CD4-positive, CD25-positive, alpha-beta regulatory T cell (primary cell): ENCODE results near the gene LRTM2. TPM values are rescaled to one million over a fixed set of nuclear protein-coding genes. Genes with fewer than 3 reads are reported as not detected.

Experiments used
- ATAC-seq, 2 donors: fragments of 150-1000 bp; cut with Tn5 transposase; one replicate each; pipeline ENCODE4 v1.10.0; 2021; ENCODE audit warnings: low read depth in 2 of 2, moderate number of reproducible peaks in 2 of 2, moderate library complexity in 1 of 2
- DNase-seq, 3 donors: peaks; one replicate each; pipeline versions ENCODE4 v3.0.0 to v3.0.0-alpha.2; 2012 to 2022; ENCODE audit warnings: mixed read lengths in 1 of 3
- H3K27ac ChIP-seq: one replicate; pipeline ENCODE4 v1.7.0; 2013; ENCODE audit warnings: mild to moderate bottlenecking, low read length; ENCODE audit not compliant: insufficient read depth, poor library complexity, severe bottlenecking
- H3K27me3 ChIP-seq: one replicate; pipeline ENCODE4 v1.7.0; 2013; ENCODE audit warnings: low read length; ENCODE audit not compliant: control insufficient read depth, insufficient read depth
- H3K36me3 ChIP-seq: one replicate; pipeline ENCODE4 v1.7.0; 2013; ENCODE audit warnings: mild to moderate bottlenecking, low read length, moderate library complexity; ENCODE audit not compliant: control insufficient read depth, insufficient read depth
- H3K4me1 ChIP-seq: 2 replicates; pipeline ENCODE4 v1.7.0; 2013; ENCODE audit warnings: mild to moderate bottlenecking, low read length; ENCODE audit not compliant: insufficient read depth, control insufficient read depth, poor library complexity, severe bottlenecking
- H3K4me3 ChIP-seq: one replicate; pipeline ENCODE4 v1.7.0; 2013; ENCODE audit warnings: low read depth, mild to moderate bottlenecking, low read length, moderate library complexity
- H3K9me3 ChIP-seq, 2 experiments: 1 replicate in 1 of 2; 2 replicates in 1 of 2; pipeline ENCODE4 v1.7.0; 2013; ENCODE audit warnings: low read length in 2 of 2, mild to moderate bottlenecking in 1 of 2, moderate library complexity in 1 of 2; ENCODE audit not compliant: control insufficient read depth in 2 of 2
- H3K27ac Mint-ChIP-seq, 3 donors: one replicate each; pipeline ENCODE4 v1.8.0; 2020 to 2022; ENCODE audit warnings: mild to moderate bottlenecking in 3 of 3, mixed read lengths in 3 of 3, moderate library complexity in 2 of 3
- H3K27me3 Mint-ChIP-seq: one replicate; pipeline ENCODE4 v1.8.0; 2022; ENCODE audit warnings: mild to moderate bottlenecking, mixed read lengths
- H3K36me3 Mint-ChIP-seq: one replicate; pipeline ENCODE4 v1.8.0; 2020; ENCODE audit warnings: mixed read lengths
- H3K4me1 Mint-ChIP-seq, 4 donors: one replicate each; pipeline ENCODE4 v1.8.0; 2020 to 2022; ENCODE audit warnings: mixed read lengths in 4 of 4, mild to moderate bottlenecking in 1 of 4
- H3K4me3 Mint-ChIP-seq, 4 donors: one replicate each; pipeline ENCODE4 v1.8.0; 2020 to 2022; ENCODE audit warnings: mild to moderate bottlenecking in 4 of 4, mixed read lengths in 4 of 4, moderate library complexity in 3 of 4
- H3K9me3 Mint-ChIP-seq, 7 donors: one replicate each; pipeline ENCODE4 v1.8.0; 2020 to 2022; ENCODE audit warnings: mixed read lengths in 7 of 7, mild to moderate bottlenecking in 3 of 7, moderate library complexity in 2 of 7
- polyA plus RNA-seq, 4 donors: library from polyadenylated mRNA; unstranded; fragments of 300-500 nt; fragmentation: Illumina TruSeq; gene quantifications; one replicate each; pipeline ENCODE4 v1.2.3, GENCODE V29; 2021
- total RNA-seq: library from RNA; stranded (reverse); gene quantifications from one replicate; pipeline ENCODE4 v1.2.3, GENCODE V29; 2022

The LRTM2 gene
- total and polyA plus RNA-seq, 5 donors from 2014 or later, result not detected

DNA sequence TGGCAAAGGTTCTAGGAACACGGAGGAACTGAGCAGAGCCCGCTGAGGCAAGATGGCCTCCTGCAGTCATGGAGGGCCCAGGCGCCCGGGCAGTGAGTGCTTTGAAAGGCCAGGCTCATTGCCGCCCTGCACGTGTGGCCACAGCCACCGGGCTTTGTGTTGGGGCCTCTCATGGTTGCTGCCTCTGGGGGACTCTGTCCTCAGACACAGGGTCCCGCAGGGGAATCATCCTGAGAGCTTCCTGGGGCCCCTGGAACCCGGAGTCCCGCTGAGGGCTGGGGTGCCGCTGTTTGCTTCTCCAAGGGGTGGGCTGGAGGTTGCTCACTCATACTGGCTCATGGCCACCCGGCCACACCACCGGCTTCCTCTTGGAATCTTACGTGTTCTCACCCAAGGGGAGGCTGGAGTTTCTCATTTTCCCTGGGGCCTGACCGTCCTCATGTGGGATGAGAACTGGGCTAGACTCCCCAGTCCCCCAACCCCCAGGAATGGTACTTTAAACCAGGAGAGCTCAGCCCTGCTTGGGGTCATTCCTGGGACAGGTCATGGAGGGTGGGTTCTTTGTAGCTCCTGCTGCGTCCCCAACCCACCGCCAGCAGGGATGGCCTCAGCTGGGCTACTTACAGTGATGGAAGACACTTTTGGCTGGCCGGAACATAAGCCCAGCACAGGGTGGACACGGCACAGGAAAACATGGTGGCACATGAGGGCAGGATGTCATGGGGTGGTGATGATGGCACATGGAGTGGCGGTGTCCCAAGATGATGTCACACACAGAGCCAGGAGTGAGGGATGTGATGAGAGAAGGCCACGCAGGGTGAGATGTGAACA is 21.1 kb upstream of the LRTM2 start:
- H3K4me3 ChIP-seq, result no peak overlapping the region
- H3K36me3 ChIP-seq, result no peaks in the 10 kb centered on the region
- H3K4me1 ChIP-seq, result peaks cover 14% of the 10 kb centered on the region
- DNase-seq, result no peak
- H3K4me1 Mint-ChIP-seq, result peaks cover 0 to 18% (median 4%) of the 10 kb centered on the region in 4 donors
- no peaks in the 10 kb centered on the region for H3K27me3 Mint-ChIP-seq
- peak overlapping the region; percentile 24 to 61 (median 32) for H3K4me3 Mint-ChIP-seq
- no peaks in the 10 kb centered on the region for H3K27me3 ChIP-seq
- H3K9me3 ChIP-seq, result no peaks in the 10 kb centered on the region
- no peaks in the 10 kb centered on the region for H3K9me3 Mint-ChIP-seq
- H3K27ac Mint-ChIP-seq, result peak overlapping the region in 1 of 3 donors; percentile 64
- H3K36me3 Mint-ChIP-seq, result no peaks in the 10 kb centered on the region
- H3K27ac ChIP-seq, result no peak overlapping the region
- ATAC-seq, result no peak

DNA sequence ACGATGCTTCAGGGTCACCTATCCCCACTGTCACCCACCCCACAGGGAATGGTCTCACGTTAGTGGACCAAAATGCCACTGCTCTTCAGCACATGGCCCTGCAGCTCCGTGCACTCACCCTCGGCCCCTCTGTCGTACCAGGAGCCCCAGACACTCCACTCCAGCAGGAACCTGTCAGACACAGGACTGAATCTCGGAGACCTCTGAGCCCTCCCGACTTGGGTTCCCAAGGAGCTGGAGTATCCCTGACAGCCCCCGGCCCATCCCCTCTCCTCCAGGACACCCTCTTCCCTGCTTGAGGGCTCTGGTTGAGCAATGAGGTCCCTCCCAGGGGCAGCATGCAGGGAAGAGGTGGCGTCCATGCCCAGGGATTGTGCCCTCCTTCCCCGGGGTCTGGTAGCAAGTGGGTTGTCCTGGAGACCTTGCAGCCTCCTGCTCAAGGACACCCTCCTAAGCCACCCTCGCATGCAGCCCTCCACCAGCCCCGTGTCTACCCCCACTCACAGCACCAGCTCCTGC is 20.4 kb upstream of the LRTM2 start:
- Mint-ChIP-seq H3K9me3 (peaks cover 0 to 1% (median 0%) of the 10 kb centered on the region in 7 donors), H3K36me3 (no peaks in the 10 kb centered on the region), H3K4me3 (peak overlapping the region in 3 of 4 donors; percentile 24 to 61 (median 26)), H3K4me1 (peaks cover 3 to 24% (median 7%) of the 10 kb centered on the region in 4 donors), H3K27ac (peak overlapping the region in 1 of 3 donors; percentile 64), H3K27me3 (no peaks in the 10 kb centered on the region)
- Histone ChIP-seq H3K4me1 (peaks cover 19% of the 10 kb centered on the region), H3K36me3 (no peaks in the 10 kb centered on the region), H3K27me3 (no peaks in the 10 kb centered on the region), H3K9me3 (no peaks in the 10 kb centered on the region), H3K4me3 (no peak overlapping the region), H3K27ac (no peak overlapping the region)
- ATAC-seq, result no peak
- DNase-seq, result no peak

DNA sequence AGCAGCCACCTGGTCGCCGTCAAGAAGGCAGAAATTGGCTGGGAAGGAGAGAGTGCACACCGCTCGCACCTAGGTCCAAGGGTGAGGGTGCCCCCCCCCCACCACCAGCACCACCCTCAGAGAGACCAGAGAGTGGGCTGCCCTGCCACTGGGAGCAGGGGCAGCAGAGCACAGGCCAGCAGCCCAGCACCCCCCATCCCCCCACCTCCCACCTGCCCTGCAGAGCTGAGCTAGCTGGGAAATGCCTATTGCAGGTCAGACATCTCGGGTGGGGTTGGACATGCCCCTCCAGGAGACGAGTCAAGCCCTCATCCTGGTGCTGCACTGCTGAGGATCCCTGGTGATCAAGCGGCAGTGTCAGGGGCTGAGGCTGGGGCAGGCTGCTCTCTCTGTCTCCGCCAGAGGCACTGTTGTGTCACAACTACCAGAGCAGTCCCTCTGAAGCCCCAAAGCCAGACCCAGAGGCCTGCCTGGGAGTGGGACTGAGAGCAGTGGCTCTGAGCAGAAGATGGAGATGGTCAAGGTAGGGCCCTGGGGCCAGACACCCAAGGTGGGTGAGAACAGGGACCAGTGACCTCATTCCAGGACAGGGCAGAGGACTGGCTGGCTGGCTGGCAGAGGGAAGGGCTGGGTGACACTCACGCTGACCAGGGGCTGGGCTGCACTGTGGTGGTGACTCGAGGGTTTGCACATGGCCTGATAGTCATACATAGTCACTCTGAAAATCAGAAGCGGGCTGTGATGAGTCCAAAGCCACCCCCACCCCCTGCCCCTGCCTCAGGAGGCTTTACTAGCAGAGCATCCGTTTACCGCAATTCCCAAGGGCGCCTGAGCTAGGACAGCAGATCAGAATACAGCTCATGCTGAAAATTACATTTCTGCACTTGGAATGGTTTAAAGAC is 19.7 kb upstream of the LRTM2 start:
- Mint-ChIP-seq H3K36me3 (no peaks in the 10 kb centered on the region), H3K4me3 (peak overlapping the region in 2 of 4 donors; percentile 31 to 61), H3K9me3 (peaks cover 0 to 1% (median 0%) of the 10 kb centered on the region in 7 donors), H3K27ac (no peak overlapping the region), H3K27me3 (no peaks in the 10 kb centered on the region), H3K4me1 (peaks cover 3 to 24% (median 7%) of the 10 kb centered on the region in 4 donors)
- H3K27me3 ChIP-seq, result no peaks in the 10 kb centered on the region
- H3K9me3 ChIP-seq, result no peaks in the 10 kb centered on the region
- DNase-seq (no peak), ATAC-seq (no peak)
- H3K36me3 ChIP-seq, result no peaks in the 10 kb centered on the region
- peaks cover 19% of the 10 kb centered on the region for H3K4me1 ChIP-seq
- no peak overlapping the region for H3K27ac ChIP-seq
- H3K4me3 ChIP-seq, result no peak overlapping the region

GRCh38 chr12:1801303-1801975 is 18.9 kb upstream of the LRTM2 start:
- no peaks in the 10 kb centered on the region for H3K9me3 ChIP-seq
- H3K27me3 Mint-ChIP-seq, result no peaks in the 10 kb centered on the region
- H3K4me1 Mint-ChIP-seq, result peaks cover 0 to 20% (median 6%) of the 10 kb centered on the region in 4 donors
- H3K36me3 Mint-ChIP-seq, result no peaks in the 10 kb centered on the region
- peak overlapping the region in 1 of 4 donors; percentile 31 for H3K4me3 Mint-ChIP-seq
- H3K36me3 ChIP-seq, result no peaks in the 10 kb centered on the region
- H3K9me3 Mint-ChIP-seq, result peaks cover 0 to 1% (median 0%) of the 10 kb centered on the region in 7 donors
- H3K27me3 ChIP-seq, result no peaks in the 10 kb centered on the region
- no peak for DNase-seq
- H3K4me3 ChIP-seq, result no peak overlapping the region
- peaks cover 15% of the 10 kb centered on the region for H3K4me1 ChIP-seq
- ATAC-seq, result no peak
- H3K27ac Mint-ChIP-seq, result no peak overlapping the region
- H3K27ac ChIP-seq, result no peak overlapping the region

GRCh38 chr12:1803736-1804135 is 16.6 kb upstream of the LRTM2 start:
- H3K4me1 ChIP-seq, result peaks cover 6% of the 10 kb centered on the region
- no peak overlapping the region for H3K27ac ChIP-seq
- no peaks in the 10 kb centered on the region for H3K27me3 ChIP-seq
- no peak overlapping the region for H3K4me3 ChIP-seq
- H3K9me3 Mint-ChIP-seq, result peaks cover 0 to 1% (median 0%) of the 10 kb centered on the region in 7 donors
- H3K9me3 ChIP-seq, result no peaks in the 10 kb centered on the region
- no peaks in the 10 kb centered on the region for H3K27me3 Mint-ChIP-seq
- H3K36me3 Mint-ChIP-seq, result no peaks in the 10 kb centered on the region
- H3K27ac Mint-ChIP-seq, result no peak overlapping the region
- H3K4me3 Mint-ChIP-seq, result no peak overlapping the region
- H3K4me1 Mint-ChIP-seq, result peaks cover 0 to 23% (median 6%) of the 10 kb centered on the region in 4 donors
- ATAC-seq (no peak), DNase-seq (no peak)
- H3K36me3 ChIP-seq, result no peaks in the 10 kb centered on the region

DNA sequence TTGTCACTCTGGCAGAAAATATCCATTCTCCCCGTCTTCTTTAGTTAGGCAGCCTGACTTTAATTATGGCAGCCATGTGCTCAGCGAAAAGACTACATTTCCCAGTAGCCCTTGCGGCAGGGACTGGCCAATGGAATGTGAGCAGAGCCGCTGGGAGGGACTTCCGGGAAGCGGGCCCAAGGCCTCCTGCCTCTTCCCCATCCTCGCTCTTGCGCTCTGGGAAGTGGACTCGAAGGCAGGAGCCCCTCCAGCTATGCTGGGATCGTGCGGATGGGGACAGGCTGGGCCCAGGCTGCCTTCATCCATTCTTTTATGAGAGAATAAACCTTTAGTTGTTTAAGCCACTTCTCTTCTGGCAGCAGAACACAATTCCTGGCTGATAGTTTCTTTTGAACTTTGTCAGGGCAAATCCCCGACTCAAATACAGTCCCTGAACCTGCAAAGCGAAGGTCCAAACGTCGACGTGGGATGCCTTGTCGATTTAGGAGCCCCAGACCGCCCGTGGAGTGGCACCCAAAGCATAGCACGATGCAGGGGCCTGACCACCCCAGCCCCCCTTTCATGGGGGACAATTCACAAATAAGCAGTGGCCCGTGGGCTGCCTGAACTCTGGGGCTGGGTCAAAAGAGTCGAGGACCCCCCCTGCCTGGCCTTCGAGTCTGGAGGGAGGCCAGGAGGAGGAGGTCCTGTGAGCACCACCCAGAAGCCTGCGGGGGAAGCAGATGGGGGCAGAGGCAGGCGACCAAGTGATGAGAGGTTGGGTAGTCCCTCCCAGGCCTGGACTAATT is 15.6 kb upstream of the LRTM2 start:
- peak; percentile 73 to 91 (median 83) for DNase-seq
- Mint-ChIP-seq H3K9me3 (peaks cover 0 to 1% (median 0%) of the 10 kb centered on the region in 7 donors), H3K4me3 (peak overlapping the region in 2 of 4 donors; percentile 0 to 40), H3K36me3 (no peaks in the 10 kb centered on the region), H3K27me3 (no peaks in the 10 kb centered on the region), H3K4me1 (peaks cover 0 to 21% (median 10%) of the 10 kb centered on the region in 4 donors), H3K27ac (peak overlapping the region; percentile 56 to 88 (median 83))
- no peaks in the 10 kb centered on the region for H3K36me3 ChIP-seq
- peak overlapping the region; percentile 47 for H3K27ac ChIP-seq
- peaks cover 6% of the 10 kb centered on the region for H3K4me1 ChIP-seq
- H3K9me3 ChIP-seq, result no peaks in the 10 kb centered on the region
- H3K4me3 ChIP-seq, result no peak overlapping the region
- H3K27me3 ChIP-seq, result no peaks in the 10 kb centered on the region
- peak; percentile 94 to 95 for ATAC-seq
